ENCODE data around the gene GTF2B.
"Not testable (repeated sequence)": the region's sequence is repeated elsewhere in the genome, so short reads cannot be mapped to it uniquely, and the experiment has no call there.

The GTF2B gene

GRCh38 chr1:88920845-88921244 is 29.5 kb upstream of the GTF2B start:
- no peak for FAIRE-seq
- DNase-seq (ENCODE audit: insufficient read length, low spot score) = no peak
- TF ChIP-seq CTCF (IDR thresholded peaks at IDR 0.05; ENCODE audit: insufficient read depth, missing control alignments) = no peak

DNA sequence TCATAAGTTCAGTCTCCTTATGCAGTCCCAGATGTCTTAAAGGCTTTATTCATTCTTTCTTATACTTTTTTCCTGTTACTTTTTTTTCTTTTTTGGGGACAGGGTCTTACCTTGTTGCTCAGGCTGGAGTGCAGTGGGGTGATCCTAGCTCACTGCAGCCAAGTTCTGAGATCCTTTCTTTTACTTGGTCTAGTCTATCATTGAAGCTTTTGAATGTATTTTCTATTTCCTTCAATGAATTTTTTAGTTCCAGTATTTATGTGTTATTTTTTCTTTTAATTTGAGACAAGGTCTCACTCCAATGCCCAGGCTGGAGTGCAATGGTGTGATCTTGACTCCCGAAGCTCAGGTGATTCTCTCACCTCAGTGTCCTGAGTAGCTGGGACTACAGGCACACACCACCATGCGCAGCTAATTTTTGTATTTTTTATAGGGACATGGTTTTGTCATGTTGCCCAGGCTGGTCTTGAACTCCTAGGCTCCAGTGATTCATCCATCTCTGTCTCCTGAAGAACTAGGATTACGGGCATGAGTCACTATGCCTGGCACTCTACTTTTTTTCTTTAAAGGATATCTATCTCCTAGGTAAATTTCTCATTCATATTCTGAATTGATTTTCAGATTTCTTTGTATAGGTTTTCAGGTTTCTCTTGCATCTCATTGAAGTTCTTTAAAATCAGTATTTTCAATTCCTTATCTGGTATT is 26.1 kb upstream of the GTF2B start:
- TF ChIP-seq CTCF (IDR thresholded peaks at IDR 0.05; ENCODE audit: insufficient read depth, missing control alignments) = no peak
- DNase-seq (ENCODE audit: insufficient read length, low spot score) (no peak), FAIRE-seq (no peak)

- FAIRE-seq = no peak
Observed at GRCh38 chr1:88916883-88917282, 25.5 kb upstream of the GTF2B start.

DNA sequence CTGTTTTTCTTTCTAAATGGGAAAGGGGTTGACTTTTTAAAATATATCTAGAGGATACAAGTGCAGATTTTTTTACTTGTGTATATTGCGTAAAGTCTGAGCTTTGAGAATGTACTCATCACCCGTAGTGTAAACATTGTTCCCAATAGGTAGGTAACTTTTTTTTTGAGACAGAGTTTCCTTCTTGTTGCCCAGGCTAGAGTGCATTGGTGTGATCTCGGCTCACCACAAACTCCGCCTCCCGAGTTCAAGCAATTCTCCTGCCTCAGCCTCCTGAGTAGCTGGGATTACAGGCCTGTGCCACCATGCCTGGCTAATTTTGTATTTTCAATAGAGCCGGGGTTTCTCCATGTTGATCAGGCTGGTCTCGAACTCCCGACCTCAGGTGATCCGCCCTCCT is 20.4 kb upstream of the GTF2B start:
- not testable (repeated sequence) for DNase-seq (ENCODE audit: insufficient read length, low spot score); FAIRE-seq

More at GRCh38 chr1:88916883-88917282, 25.5 kb upstream of the GTF2B start:
- TF ChIP-seq CTCF (IDR thresholded peaks at IDR 0.05; ENCODE audit: insufficient read depth, missing control alignments) = no peak
- DNase-seq (ENCODE audit: insufficient read length, low spot score) = no peak

DNA sequence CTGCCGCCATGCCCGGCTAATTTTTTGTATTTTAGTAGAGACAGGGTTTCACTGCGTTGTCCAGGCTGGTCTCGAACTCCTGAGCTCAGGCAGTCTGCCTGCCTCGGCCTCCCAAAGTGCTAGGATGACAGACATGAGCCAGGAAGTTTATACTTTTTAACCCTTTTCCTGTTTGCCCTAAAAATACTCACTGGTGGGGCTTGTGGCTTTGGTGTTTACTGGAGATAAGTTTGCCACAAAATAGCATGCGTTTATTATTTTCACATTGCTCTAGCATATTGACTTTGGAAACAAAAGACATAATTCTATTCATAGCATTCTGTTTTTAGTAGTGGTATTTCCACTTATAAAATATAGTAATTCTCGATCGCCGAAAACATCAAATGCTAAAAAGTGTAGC is 19.8 kb upstream of the GTF2B start:
- TF ChIP-seq CTCF (IDR thresholded peaks at IDR 0.05; ENCODE audit: insufficient read depth, missing control alignments) = no peak
- no peak for DNase-seq (ENCODE audit: insufficient read length, low spot score)
- no peak for FAIRE-seq

GRCh38 chr1:88910401-88910800 is 19.0 kb upstream of the GTF2B start:
- DNase-seq (ENCODE audit: insufficient read length, low spot score) (no peak), FAIRE-seq (no peak)
- no peak for TF ChIP-seq CTCF (IDR thresholded peaks at IDR 0.05; ENCODE audit: insufficient read depth, missing control alignments)

GRCh38 chr1:88900883-88901282 is 9.5 kb upstream of the GTF2B start:
- no peak for TF ChIP-seq CTCF (IDR thresholded peaks at IDR 0.05; ENCODE audit: insufficient read depth, missing control alignments)
- FAIRE-seq = no peak
- DNase-seq (ENCODE audit: insufficient read length, low spot score) = no peak

Data from D721Med (cell line).